Neural cell (in vitro differentiated cells): ENCODE results near the gene PITX1.

ENCODE experiments used
- CTCF ChIP-seq: fragments of 450-650 bp; IDR thresholded peaks from 2 replicates; pipeline ENCODE4 v1.5.1; 2014; ENCODE audit warnings: antibody characterized with exemption, mild to moderate bottlenecking, moderate library complexity; ENCODE audit not compliant: poor library complexity, severe bottlenecking
- POLR2AphosphoS5 ChIP-seq: IDR thresholded peaks from 2 replicates; pipeline ENCODE4 v1.6.1; 2012
- REST ChIP-seq: IDR thresholded peaks from 2 replicates; pipeline ENCODE4 v1.6.1; 2012; ENCODE audit warnings: borderline replicate concordance

- TF ChIP-seq POLR2AphosphoS5 (no peak), CTCF (no peak), REST (no peak)
These were observed 1.6 kb upstream of the PITX1 start for GRCh38 chr5:135035678-135036030.
